ENCODE data around the gene PAX8.
A peak's percentile ranks its signal among the peaks of the same experiment; 100 is the strongest.

The PAX8 gene

GRCh38 chr2:113283704-113284284 is 5.1 kb upstream of the PAX8 start:
- no peak overlapping the region for H2AK5ac ChIP-seq (ENCODE audit: low read depth, low read length)
- DNase-seq (ENCODE audit: low spot score), result no peak
- peaks cover 1 to 3% of the 10 kb centered on the region in 2 donors for H3K4me1 ChIP-seq (ENCODE audit: control insufficient read depth in 2 of 2, insufficient read depth in 1 of 2, low read depth in 1 of 2, low read length in 2 of 2)
- no peak overlapping the region for H3K4me3 ChIP-seq (ENCODE audit: low read length in 2 of 2)
- H2BK15ac ChIP-seq (ENCODE audit: low read length), result no peak overlapping the region
- H3K4me2 ChIP-seq (ENCODE audit: insufficient read depth, low read length, poor library complexity, severe bottlenecking), result no peak overlapping the region
- no peak overlapping the region for H4K8ac ChIP-seq (ENCODE audit: low read depth, low read length)
- no peak overlapping the region for H2BK120ac ChIP-seq (ENCODE audit: low read depth, low read length)
- no peak overlapping the region for H2BK5ac ChIP-seq (ENCODE audit: low read length)
- H4K91ac ChIP-seq (ENCODE audit: low read depth, low read length, poor library complexity), result no peak overlapping the region
- H3K79me1 ChIP-seq (ENCODE audit: low read depth, low read length), result no peaks in the 10 kb centered on the region
- H3K9ac ChIP-seq (ENCODE audit: low read depth, low read length, poor library complexity), result peak overlapping the region; percentile 9
- H3K9me3 ChIP-seq (replicated peaks in 1 of 2; ENCODE audit: control insufficient read depth in 2 of 2, insufficient read depth in 1 of 2, low read depth in 1 of 2, low read length in 2 of 2), result no peaks in the 10 kb centered on the region
- H2AFZ ChIP-seq (ENCODE audit: low read length), result peak overlapping the region; percentile 45
- H2BK12ac ChIP-seq (ENCODE audit: low read length), result no peak overlapping the region
- no CpG with 5 or more reads among the region's 3 CpGs for WGBS, 2 donors (ENCODE audit: extremely low coverage in 2 of 2, insufficient read length in 2 of 2, insufficient replicate concordance in 1 of 2)
- peaks cover 0 to 16% (median 0%) of the 10 kb centered on the region in 3 experiments for H3K27me3 ChIP-seq (ENCODE audit: control insufficient read depth in 3 of 3, insufficient read depth in 3 of 3, low read depth in 1 of 3, low read length in 3 of 3)
- H3K14ac ChIP-seq (ENCODE audit: low read length), result no peak overlapping the region
- H3K36me3 ChIP-seq (replicated peaks in 1 of 2; ENCODE audit: control insufficient read depth in 2 of 2, insufficient read depth in 2 of 2, low read length in 2 of 2), result no peaks in the 10 kb centered on the region
- no peak overlapping the region for H3K18ac ChIP-seq (ENCODE audit: low read length)
- no peak overlapping the region for H3K23ac ChIP-seq (ENCODE audit: low read depth, low read length, poor library complexity)
- no peak overlapping the region for H3K27ac ChIP-seq (replicated peaks; ENCODE audit: low read length)
- H3K4ac ChIP-seq (ENCODE audit: low read length), result no peak overlapping the region

- no peak overlapping the region for H3K4me3 ChIP-seq (ENCODE audit: low read length in 2 of 2)
- no peak overlapping the region for H3K14ac ChIP-seq (ENCODE audit: low read length)
- peak overlapping the region; percentile 69 for H2AFZ ChIP-seq (ENCODE audit: low read length)
- no peaks in the 10 kb centered on the region for H3K36me3 ChIP-seq (replicated peaks in 1 of 2; ENCODE audit: control insufficient read depth in 2 of 2, insufficient read depth in 2 of 2, low read length in 2 of 2)
- H3K18ac ChIP-seq (ENCODE audit: low read length), result peak overlapping the region; percentile 41
- peaks cover 3 to 5% of the 10 kb centered on the region in 2 donors for H3K4me1 ChIP-seq (ENCODE audit: control insufficient read depth in 2 of 2, insufficient read depth in 1 of 2, low read depth in 1 of 2, low read length in 2 of 2)
- no peak overlapping the region for H3K4me2 ChIP-seq (ENCODE audit: insufficient read depth, low read length, poor library complexity, severe bottlenecking)
- no peak overlapping the region for H3K27ac ChIP-seq (replicated peaks; ENCODE audit: low read length)
- H3K4ac ChIP-seq (ENCODE audit: low read length), result no peak overlapping the region
- peaks cover 0 to 6% of the 10 kb centered on the region in 2 donors for H3K9me3 ChIP-seq (replicated peaks in 1 of 2; ENCODE audit: control insufficient read depth in 2 of 2, insufficient read depth in 1 of 2, low read depth in 1 of 2, low read length in 2 of 2)
- H2BK120ac ChIP-seq (ENCODE audit: low read depth, low read length), result no peak overlapping the region
- H3K27me3 ChIP-seq (ENCODE audit: control insufficient read depth in 3 of 3, insufficient read depth in 3 of 3, low read depth in 1 of 3, low read length in 3 of 3), result peaks cover 0 to 24% (median 2%) of the 10 kb centered on the region in 3 experiments
- H2BK15ac ChIP-seq (ENCODE audit: low read length), result no peak overlapping the region
- no peak overlapping the region for H4K8ac ChIP-seq (ENCODE audit: low read depth, low read length)
- no peak overlapping the region for H4K91ac ChIP-seq (ENCODE audit: low read depth, low read length, poor library complexity)
- no peak overlapping the region for H2BK12ac ChIP-seq (ENCODE audit: low read length)
- no peak for DNase-seq (ENCODE audit: low spot score)
- no CpG with 5 or more reads among the region's 12 CpGs for WGBS, 2 donors (ENCODE audit: extremely low coverage in 2 of 2, insufficient read length in 2 of 2, insufficient replicate concordance in 1 of 2)
- H3K9ac ChIP-seq (ENCODE audit: low read depth, low read length, poor library complexity), result no peak overlapping the region
- peak overlapping the region; percentile 30 for H2AK5ac ChIP-seq (ENCODE audit: low read depth, low read length)
- no peak overlapping the region for H3K23ac ChIP-seq (ENCODE audit: low read depth, low read length, poor library complexity)
- no peaks in the 10 kb centered on the region for H3K79me1 ChIP-seq (ENCODE audit: low read depth, low read length)
- no peak overlapping the region for H2BK5ac ChIP-seq (ENCODE audit: low read length)
Observed at GRCh38 chr2:113282747-113283533, 4.2 kb upstream of the PAX8 start.

- Histone ChIP-seq H3K27me3 (ENCODE audit: control insufficient read depth in 3 of 3, insufficient read depth in 3 of 3, low read depth in 1 of 3, low read length in 3 of 3) (peaks cover 0 to 32% (median 2%) of the 10 kb centered on the region in 3 experiments), H2AFZ (ENCODE audit: low read length) (no peak overlapping the region), H2BK5ac (ENCODE audit: low read length) (no peak overlapping the region), H3K23ac (ENCODE audit: low read depth, low read length, poor library complexity) (no peak overlapping the region), H3K36me3 (replicated peaks in 1 of 2; ENCODE audit: control insufficient read depth in 2 of 2, insufficient read depth in 2 of 2, low read length in 2 of 2) (no peaks in the 10 kb centered on the region), H2BK15ac (ENCODE audit: low read length) (no peak overlapping the region), H2AK5ac (ENCODE audit: low read depth, low read length) (no peak overlapping the region), H4K91ac (ENCODE audit: low read depth, low read length, poor library complexity) (no peak overlapping the region), H3K79me1 (ENCODE audit: low read depth, low read length) (no peaks in the 10 kb centered on the region), H3K4me2 (ENCODE audit: insufficient read depth, low read length, poor library complexity, severe bottlenecking) (no peak overlapping the region), H3K9me3 (replicated peaks in 1 of 2; ENCODE audit: control insufficient read depth in 2 of 2, insufficient read depth in 1 of 2, low read depth in 1 of 2, low read length in 2 of 2) (peaks cover 0 to 9% of the 10 kb centered on the region in 2 donors), H3K4me1 (ENCODE audit: control insufficient read depth in 2 of 2, insufficient read depth in 1 of 2, low read depth in 1 of 2, low read length in 2 of 2) (peaks cover 3 to 5% of the 10 kb centered on the region in 2 donors), H2BK12ac (ENCODE audit: low read length) (no peak overlapping the region), H3K14ac (ENCODE audit: low read length) (no peak overlapping the region), H3K9ac (ENCODE audit: low read depth, low read length, poor library complexity) (no peak overlapping the region), H3K4me3 (ENCODE audit: low read length in 2 of 2) (no peak overlapping the region), H2BK120ac (ENCODE audit: low read depth, low read length) (no peak overlapping the region), H4K8ac (ENCODE audit: low read depth, low read length) (no peak overlapping the region), H3K18ac (ENCODE audit: low read length) (no peak overlapping the region), H3K4ac (ENCODE audit: low read length) (no peak overlapping the region), H3K27ac (replicated peaks; ENCODE audit: low read length) (no peak overlapping the region)
- WGBS, 2 donors (ENCODE audit: extremely low coverage in 2 of 2, insufficient read length in 2 of 2, insufficient replicate concordance in 1 of 2), result no CpG with 5 or more reads among the region's 12 CpGs
- DNase-seq (ENCODE audit: low spot score), result no peak
Observed at GRCh38 chr2:113281910-113282746, 3.4 kb upstream of the PAX8 start.
